Panc1 (cell line): ENCODE results near the gene COL26A1.

ENCODE experiments used
- CTCF ChIP-seq: fragments of 450-650 bp; IDR thresholded peaks from 2 replicates; pipeline ENCODE4 v1.5.1; 2017; ENCODE audit warnings: mild to moderate bottlenecking
- POLR2AphosphoS5 ChIP-seq: IDR thresholded peaks from 2 replicates; pipeline ENCODE4 v1.6.1; 2012; ENCODE audit warnings: mild to moderate bottlenecking, low read depth, low read length, moderate library complexity
- REST ChIP-seq, 2 experiments: IDR thresholded peaks; 2 replicates each; pipeline ENCODE4 v1.6.1; 2011 to 2012; ENCODE audit warnings: low read depth in 2 of 2, control low read depth in 1 of 2, low read length in 1 of 2, mild to moderate bottlenecking in 1 of 2, moderate library complexity in 1 of 2; ENCODE audit not compliant: insufficient read depth in 1 of 2
- SIN3A ChIP-seq: IDR thresholded peaks from 2 replicates; pipeline ENCODE4 v1.6.1; 2012; ENCODE audit warnings: low read depth, mild to moderate bottlenecking, low read length, moderate library complexity, borderline replicate concordance; ENCODE audit not compliant: insufficient read depth
- TCF7L2 ChIP-seq: IDR thresholded peaks from 2 replicates; pipeline ENCODE4 v1.6.1; 2011; ENCODE audit warnings: mild to moderate bottlenecking, low read depth, low read length, inconsistent platforms

- TF ChIP-seq CTCF (no peak), POLR2AphosphoS5 (no peak), REST (IDR thresholded peaks at IDR 0.05; ENCODE audit: insufficient read depth in 1 of 2, low read depth in 2 of 2, low read length in 1 of 2) (no peak), SIN3A (no peak), TCF7L2 (no peak)
These were observed 192.1 kb downstream of the COL26A1 start for GRCh38 chr7:101554584-101555268.
